AG04450 (cell line): ENCODE data around the gene DDX39B. TPM values are rescaled to one million over a fixed set of nuclear protein-coding genes. Genes with fewer than 3 reads are reported as not detected.

Source experiments
- CTCF ChIA-PET: fragments of 300-600, 350-600 bp; formaldehyde crosslinking; extraction: SDS; loops from one replicate; lab custom pipeline; 2022; ENCODE audit warnings: antibody characterized with exemption, inconsistent platforms; lab: Charles Lee
- POLR2A ChIA-PET: fragments of 350-600 bp; formaldehyde crosslinking; extraction: SDS; loops from one replicate; lab custom pipeline; 2021; ENCODE audit warnings: antibody characterized with exemption, inconsistent platforms; lab: Yijun Ruan, JAX
- DNase-seq: peaks from one replicate; pipeline ENCODE4 v3.0.0-alpha.2; 2011; ENCODE audit warnings: low read depth, low spot score
- H3K27ac ChIP-seq: one replicate; pipeline ENCODE4 v1.5.1; 2012; ENCODE audit warnings: low read depth, low read length, control low read depth
- H3K27me3 ChIP-seq: one replicate; pipeline ENCODE4 v1.6.0; 2012; ENCODE audit warnings: low read length; ENCODE audit not compliant: control insufficient read depth, insufficient read depth
- H3K4me3 ChIP-seq: 2 replicates; pipeline ENCODE4 v1.5.1; 2011; ENCODE audit warnings: mild to moderate bottlenecking, low read depth, low read length, control low read depth
- H3K9me3 ChIP-seq: 2 replicates; pipeline ENCODE4 v1.5.1; 2012; ENCODE audit warnings: low read length; ENCODE audit not compliant: control insufficient read depth, insufficient read depth
- CTCF ChIP-seq: IDR thresholded peaks from 2 replicates; pipeline ENCODE4 v1.5.1; 2011; ENCODE audit warnings: low read depth, low read length, control low read depth, inconsistent platforms
- polyA plus RNA-seq: library from polyadenylated mRNA; depleted of rRNA; stranded (reverse); fragments of >200 nt; gene quantifications from 2 replicates; pipeline ENCODE4 v1.2.3, GENCODE V29; 2011

DDX39B gene
- polyA plus RNA-seq, 1 experiment: 434 TPM

GRCh38 chr6:31579119-31579505, 37.3 kb upstream of the DDX39B start:
- TF ChIP-seq CTCF: no peak
- ChIA-PET CTCF (interaction anchor here (2.3 to 9.5 kb wide), 3 partner anchors 9 to 32 kb away, joined by 11 to 132 read pairs (median 31); partner anchors contain the start of genes ATP6V1G2 and NFKBIL1), POLR2A (no interaction called here)
- Histone ChIP-seq H3K27ac (no peak overlapping the region), H3K27me3 (peaks cover 18% of the 10 kb centered on the region), H3K4me3 (no peak overlapping the region), H3K9me3 (no peaks in the 10 kb centered on the region; the same call in 1 of the 2 replicates)
- DNase-seq: no peak

GRCh38 chr6:31578184-31579118, 36.6 kb upstream of the DDX39B start:
- TF ChIP-seq CTCF: no peak
- H3K4me3 ChIP-seq: no peak overlapping the region
- ChIA-PET POLR2A (no interaction called here), CTCF (interaction anchor here (2.3 to 9.5 kb wide), 3 partner anchors 8 to 31 kb away, joined by 11 to 132 read pairs (median 31); partner anchors contain the start of genes ATP6V1G2 and NFKBIL1)
- peaks cover 22% of the 10 kb centered on the region for H3K27me3 ChIP-seq
- no peak for DNase-seq
- no peak overlapping the region for H3K27ac ChIP-seq
- H3K9me3 ChIP-seq: no peaks in the 10 kb centered on the region; the same call in 1 of the 2 replicates

GRCh38 chr6:31577579-31577966, 35.8 kb upstream of the DDX39B start:
- ChIA-PET POLR2A (no interaction called here), CTCF (interaction anchor here (9.5 kb wide), 1 partner anchor 20 kb away, joined by 132 read pairs; no protein-coding TSS in a partner anchor)
- peaks cover 27% of the 10 kb centered on the region for H3K27me3 ChIP-seq
- H3K27ac ChIP-seq: no peak overlapping the region
- no peaks in the 10 kb centered on the region; the same call in 1 of the 2 replicates for H3K9me3 ChIP-seq
- DNase-seq: no peak
- TF ChIP-seq CTCF: no peak
- H3K4me3 ChIP-seq: no peak overlapping the region

- Histone ChIP-seq H3K9me3 (no peaks in the 10 kb centered on the region; the same call in 1 of the 2 replicates), H3K27me3 (peaks cover 30% of the 10 kb centered on the region), H3K27ac (no peak overlapping the region), H3K4me3 (no peak overlapping the region)
- no peak for DNase-seq
- ChIA-PET POLR2A (no interaction called here), CTCF (interaction anchor here (0.6 to 9.5 kb wide), 4 partner anchors 17 to 178 kb away, joined by 3 to 132 read pairs (median 3); partner anchors contain the start of gene ATP6V1G2)
- no peak for TF ChIP-seq CTCF
Measured at GRCh38 chr6:31576897-31577578, 35.2 kb upstream of the DDX39B start.
